Iris pigment epithelial cell (primary cell): Measurements from ENCODE around the gene C20orf204.
A peak's percentile ranks its signal among the peaks of the same experiment; 100 is the strongest.

Experiments used
- DNase-seq: peaks from one replicate; pipeline ENCODE4 v3.0.0-alpha.2; 2011; ENCODE audit warnings: low read depth

The C20orf204 gene

DNA sequence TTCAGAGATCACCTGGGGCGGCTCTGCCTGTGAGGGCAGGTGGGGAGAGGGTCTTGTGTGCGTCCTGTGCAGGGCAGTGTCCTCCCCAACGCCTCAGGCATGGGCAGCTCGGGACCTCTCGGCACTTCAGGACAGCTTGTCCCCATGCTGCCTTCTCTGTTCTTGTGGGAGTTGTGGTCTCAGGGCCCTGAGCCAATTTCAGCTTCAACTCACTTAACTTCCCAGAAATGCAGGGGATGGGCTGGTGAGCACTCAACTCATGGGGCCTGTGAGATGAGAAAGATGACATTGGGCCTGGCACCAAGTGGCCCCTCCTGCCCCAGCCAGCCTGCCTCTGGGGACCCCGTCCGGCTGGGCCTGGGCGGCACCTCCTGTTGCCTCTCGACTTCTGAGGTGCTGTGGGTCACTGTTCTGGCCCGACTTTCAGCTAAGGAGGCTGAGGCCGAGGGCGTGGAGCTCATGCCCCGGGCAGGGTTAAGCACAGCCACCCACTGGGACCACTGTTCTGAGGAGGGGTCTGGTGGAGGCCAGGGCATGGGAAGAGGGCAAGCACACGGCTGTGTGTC, 36.6 kb downstream of the C20orf204 start:
- DNase-seq = no peak

DNA sequence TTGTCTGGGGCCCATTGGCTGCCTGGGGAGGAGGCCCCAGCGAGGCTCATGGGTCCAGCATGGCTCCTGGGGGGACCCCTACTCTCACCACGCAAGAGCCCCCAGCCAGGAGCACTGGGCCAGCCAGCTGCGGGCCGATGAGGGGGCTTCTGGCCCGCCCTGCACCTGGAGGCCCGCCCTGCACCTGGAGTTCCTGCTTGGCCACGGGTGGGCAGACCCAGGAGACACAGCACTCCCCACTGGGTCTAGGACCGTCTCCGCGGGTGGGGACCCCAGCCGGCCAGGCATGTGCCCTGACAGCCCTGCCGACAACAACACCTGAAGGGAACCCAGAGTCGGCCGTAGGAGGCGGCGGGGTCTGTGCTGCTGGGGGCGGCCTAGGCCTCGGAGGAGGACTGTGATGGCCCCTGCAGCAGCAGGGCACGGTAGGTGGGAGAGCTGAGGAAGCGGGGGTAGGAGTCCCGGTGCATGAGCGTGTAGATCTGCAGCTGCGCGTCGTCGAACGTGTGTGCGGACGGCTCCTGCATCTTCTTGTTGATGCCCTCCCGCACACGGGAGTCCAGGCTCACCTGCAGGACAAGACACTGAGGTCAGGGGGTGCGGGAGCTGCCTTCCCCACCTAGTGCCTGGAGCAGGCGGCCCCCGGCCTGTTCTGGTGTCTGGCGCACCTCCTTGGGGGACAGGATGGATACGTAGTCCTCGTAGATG, 37.6 kb downstream of the C20orf204 start:
- no peak for DNase-seq

DNA sequence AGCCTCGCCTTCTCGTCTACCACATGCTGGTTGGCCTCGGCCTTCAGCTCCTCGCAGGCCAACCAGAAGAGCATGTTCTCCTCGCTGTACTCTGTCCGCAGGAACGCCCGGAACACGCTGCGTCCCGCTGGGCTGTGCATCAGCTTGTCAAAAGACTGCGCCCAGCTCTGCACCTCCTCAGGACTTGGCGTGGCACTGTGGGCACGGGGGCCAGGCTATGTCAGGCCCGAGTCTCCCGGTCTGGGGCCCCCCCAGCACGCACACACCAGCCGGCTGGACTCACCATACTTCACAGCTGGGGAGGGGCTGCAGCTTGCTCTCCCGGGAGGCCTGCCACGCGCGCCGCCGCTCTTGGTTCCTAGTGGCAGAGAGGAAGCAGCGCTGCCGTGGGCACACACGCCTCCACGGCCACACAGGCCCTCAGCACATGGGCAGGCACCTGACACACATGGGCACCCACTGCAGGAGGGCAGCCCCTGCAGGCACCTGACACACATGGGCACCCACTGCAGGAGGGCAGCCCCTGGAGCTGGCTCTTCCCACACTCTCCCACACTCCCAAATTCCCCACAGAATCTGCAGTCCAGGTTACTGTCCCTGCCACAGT, 38.3 kb downstream of the C20orf204 start:
- no peak for DNase-seq

DNA sequence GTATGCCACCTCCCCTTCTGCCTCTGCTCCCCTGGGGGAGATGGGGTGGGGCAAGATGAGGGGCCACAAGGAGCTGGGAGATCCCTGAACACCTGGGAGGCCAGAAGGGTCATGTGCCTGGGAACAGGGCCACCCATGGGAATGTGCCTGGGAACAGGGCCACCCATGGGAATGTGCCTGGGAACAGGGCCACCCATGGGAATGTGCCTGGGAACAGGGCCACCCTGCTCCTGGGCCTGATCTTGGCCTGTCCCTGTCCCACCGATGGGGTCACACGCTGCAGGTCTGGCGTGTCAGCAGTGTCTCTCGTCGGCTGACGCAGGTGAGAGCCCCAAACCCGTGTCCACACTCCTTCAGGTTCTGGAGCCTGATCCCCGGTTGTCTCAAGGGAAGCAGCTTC, 39.0 kb downstream of the C20orf204 start:
- no peak for DNase-seq

DNA sequence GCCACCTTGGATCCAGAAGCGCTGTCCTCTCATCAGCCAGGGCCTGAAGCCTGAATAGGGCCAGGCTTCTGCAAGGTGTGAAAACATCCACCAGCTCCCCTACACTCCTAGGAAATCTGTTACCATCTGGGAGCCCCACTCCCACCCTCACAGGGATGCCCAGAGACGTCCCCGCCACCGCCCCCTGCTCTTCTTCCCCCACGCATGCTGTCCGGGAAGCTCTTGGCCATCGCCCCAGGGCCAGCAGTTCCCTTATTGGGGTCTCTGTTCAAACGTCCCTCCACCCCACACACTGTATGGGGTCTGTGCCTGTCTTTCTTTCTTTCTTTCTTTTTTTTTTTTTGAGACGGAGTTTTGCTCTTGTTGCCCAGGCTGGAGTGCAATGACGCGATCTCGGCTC, 39.6 kb downstream of the C20orf204 start:
- DNase-seq = no peak

DNA sequence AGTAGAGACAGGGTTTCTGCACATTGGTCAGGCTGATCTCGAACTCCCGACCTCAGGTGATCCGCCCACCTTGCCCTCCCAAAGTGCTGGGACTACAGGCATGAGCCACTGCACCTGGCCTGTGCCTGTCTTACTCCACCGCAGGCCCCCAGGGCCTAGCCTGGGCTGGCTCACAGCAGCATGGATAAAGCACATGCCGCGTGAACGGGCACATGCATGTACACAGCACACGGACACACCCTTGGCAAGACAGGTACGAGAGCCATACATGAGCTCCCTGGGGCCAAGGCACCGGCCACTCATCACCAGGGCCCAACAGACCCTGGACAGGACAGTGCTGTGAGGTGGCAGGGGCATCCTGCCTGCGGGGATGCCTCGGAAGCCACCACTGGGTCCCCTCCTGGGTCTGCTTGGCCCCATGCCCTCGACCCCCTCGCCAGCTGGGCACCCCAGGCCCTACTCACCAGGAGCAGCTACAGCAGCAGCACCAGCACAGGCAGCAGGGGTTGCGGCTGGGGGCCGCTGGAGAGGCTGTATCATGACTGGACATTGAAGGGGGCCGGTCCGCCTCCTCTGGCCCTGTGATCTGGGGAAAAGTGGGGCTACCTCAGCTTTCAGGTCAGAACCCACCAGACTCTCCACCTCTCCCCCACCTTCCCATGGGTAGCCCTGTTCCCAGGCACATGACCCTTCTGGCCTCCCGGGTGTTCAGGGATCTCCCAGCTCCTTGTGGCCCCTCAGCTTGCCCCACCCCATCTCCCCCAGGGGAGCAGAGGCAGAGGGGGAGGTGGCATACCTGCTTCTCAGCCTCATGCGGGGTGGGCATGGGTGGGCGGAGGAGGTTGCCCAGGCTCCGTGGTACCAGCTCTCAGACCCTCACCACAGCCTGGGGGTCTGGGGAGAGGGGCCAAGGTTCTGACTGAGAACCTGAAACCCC, 40.3 kb downstream of the C20orf204 start:
- no peak for DNase-seq

DNA sequence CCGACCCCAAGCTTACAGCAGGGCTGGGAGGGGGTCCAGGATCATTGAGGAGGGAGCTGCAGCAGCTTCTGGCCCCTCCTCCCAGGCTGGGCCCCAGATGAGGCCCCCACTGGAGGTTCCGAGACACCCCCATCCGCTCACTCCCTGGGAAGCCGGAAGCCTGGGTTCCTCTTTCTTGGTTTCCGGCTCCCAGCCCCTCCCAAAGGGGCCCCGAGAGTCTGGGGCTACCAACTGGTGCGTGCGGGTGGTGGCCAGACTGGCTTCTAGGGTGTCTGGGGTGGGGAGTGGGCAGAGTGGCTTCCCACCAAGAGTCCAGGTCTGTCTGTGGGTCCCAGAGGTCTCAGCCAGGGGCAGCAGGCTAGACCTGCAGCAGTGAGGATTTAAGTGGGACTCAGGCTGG, 41.1 kb downstream of the C20orf204 start:
- no peak for DNase-seq

DNA sequence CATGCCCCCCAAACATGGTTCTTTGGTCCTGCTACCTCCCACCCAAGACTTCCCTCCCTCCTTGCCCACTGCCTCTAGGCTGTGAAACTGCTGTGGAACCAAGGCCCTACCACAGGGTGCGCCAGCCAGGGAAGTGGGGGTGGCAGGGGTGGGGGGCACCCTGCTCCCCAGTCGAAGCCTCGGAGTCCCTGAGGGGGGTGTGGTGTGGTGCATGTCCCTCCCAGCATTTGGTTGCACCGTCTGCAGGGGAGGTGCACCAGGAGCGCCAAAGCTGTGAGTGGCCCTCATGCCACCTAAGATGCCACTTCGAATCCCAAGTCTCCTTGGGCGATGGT, 41.5 kb downstream of the C20orf204 start:
- no peak for DNase-seq

DNA sequence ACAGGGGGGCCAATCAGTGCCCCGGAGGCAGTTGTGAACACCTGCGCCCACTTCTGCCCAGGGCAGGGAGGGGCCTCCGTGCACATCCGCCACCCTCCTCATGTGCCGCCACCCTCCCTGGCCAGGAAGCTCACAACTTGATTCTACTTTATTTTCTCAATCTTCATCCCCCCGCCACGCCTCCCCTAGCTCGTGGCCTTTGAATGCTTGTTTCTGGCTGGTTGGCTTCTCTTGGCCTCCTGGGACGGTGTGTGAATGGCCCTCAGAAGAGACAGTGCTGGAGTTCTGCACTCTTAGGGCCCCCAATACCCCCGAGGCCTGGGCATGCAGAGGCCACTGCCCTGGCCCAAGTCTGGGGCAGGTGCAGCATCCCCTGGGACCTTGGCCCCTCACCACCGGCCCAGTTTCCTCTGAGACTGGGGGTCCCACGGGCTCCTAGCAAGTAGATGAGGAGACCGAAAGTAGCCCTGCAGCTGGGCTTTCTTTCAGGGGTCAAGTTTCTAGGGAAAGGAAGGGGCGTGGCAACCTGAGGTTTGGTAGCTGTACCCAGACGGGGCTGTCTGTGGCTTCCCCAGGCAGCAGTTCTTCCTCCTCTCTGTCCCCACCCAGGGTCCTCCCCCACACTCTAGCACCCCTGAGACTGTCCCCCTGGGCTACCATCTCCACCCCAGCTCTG, 42.0 kb downstream of the C20orf204 start:
- no peak for DNase-seq

DNA sequence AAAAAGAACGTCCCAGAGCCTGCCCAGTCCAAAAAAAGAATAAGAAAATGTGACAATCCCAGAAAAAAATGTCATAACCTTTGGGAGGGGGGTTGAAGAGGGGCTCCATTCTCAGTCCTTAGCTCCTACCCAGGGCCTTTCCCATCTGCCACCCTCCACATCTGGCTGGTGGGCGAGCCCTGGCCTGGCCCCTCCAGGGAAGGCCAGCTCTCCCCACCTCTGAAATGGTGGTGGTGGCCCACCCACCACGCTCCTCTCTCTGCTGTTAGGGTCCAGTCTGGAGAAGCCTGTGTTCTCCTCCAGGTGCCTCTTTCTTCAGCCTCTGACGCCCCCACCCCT, 42.9 kb downstream of the C20orf204 start:
- no peak for DNase-seq

DNA sequence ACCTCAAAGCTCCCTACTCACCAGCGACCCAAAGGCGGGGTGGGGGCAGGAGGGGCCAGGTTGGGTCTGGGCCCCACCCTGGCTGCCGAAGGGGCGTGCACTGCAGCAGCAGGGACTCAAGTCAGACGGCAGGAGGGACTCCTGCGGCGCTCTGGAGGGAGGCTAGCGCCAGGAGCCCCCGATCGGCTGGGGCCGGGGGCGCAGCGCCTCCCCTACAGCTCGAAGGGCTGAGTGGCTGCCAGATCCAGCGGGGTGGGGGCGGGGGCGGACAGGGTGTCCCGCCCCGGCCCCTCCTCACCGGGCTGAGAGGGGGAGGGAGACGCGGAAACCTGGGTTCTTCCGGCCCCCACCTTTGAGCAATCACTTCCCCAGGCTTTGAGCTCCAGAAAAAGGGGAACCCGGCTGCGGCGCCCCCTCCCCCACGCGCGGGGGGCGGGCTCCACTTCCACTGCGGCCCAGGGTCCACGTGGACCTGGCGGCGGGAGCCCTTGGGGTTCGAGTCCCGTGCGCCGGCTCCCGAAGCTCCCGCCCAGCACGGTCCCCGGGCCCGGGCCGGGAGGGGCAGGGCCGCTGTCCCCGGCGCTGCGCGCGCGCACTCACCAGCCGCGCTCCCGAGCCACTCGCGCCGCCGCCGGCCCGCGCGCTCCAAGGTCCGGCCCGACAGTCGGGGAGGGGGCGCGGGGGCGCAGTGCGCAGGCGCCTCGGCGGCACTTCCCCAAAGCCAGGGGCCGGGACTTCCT, 43.5 kb downstream of the C20orf204 start, which contains the start of gene RGS19:
Gene RGS19, minus strand, starts transcription at position 246 of the 740 bp plus-strand sequence. CDS start 2,632 bp downstream, outside the sequence.
- peak; percentile 50 for DNase-seq

DNA sequence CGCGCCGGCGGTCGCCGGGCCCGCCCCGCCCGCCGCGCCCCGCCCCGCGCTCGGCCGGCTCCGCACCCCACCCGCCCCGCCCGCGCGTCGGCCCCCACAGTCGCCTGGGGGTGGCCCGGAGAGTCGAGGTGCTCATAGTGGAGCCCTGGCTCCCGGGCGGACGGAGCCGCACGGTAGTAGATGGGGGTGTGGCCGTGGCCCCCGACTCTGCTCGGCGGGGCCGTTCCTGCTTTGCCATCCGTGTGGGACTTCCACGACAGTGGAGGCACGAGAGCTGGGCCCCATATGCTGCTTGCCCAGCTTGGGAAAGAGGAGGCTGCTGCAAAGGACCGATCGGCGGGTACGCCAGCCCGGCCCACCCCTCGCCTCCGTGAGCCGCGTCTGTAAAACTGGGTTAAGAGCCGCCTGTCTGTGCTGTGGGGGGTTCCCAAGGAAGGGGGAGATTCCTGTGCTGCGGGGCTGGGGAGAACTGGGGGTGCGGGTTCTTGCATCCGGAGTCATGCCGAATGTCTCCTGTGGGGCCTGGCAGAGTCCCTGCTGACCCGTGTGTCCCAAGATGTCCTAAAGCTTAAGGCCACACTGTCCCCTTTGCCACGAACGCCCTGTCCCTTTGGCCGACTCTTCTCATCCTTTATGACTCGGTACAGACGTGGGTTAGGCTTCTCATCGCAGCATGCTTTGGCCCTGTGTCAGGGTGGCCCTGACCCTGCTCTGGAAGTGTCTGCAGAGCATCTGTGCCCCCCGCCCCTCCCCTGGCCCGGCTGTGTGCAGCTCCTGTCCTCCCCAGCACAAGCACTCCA, 44.2 kb downstream of the C20orf204 start, which contains the start of gene OPRL1:
Gene OPRL1, plus strand, starts transcription at position 70 of the 800 bp plus-strand sequence. CDS start 12,639 bp downstream, outside the sequence.
- peak; percentile 29 for DNase-seq

DNA sequence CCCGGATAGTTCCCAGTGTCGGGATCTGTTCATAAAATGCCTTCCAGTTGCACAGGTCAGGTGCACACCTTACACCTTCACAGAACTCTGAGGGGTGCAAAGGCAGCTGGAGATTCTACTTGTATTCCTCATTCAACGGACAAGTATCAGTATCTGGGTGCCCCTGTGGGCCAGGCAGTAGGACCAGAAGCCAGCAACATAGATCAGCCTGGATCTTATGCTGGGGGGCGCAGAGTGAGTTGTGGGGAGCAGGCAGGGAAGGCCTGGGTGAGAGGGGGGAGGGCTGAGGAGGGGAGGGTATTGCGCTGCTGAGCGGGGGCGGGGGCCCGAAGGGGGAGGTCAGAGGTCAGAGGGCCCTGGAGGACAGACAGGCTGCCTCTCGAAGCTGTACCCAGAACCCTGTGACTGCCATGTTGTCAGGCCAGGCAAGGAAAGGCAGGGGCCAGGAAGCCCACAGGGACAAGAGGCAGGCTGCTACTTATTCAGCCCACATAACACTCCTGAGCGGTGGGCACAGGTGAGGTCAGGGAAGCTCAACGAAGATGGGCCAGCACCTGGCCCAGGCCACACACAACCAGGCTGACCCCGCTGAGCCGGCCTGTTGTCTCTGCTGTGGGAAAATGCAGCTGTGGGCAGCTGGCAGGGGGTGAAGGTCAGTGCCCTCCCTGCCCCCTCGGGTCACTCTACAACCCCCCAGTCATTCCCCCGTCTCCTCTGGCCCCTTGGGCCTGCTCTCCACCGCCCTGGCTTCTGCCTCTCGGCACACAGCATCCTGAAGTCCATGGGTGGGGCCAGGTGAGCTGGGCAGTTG, 45.0 kb downstream of the C20orf204 start:
- no peak for DNase-seq

DNA sequence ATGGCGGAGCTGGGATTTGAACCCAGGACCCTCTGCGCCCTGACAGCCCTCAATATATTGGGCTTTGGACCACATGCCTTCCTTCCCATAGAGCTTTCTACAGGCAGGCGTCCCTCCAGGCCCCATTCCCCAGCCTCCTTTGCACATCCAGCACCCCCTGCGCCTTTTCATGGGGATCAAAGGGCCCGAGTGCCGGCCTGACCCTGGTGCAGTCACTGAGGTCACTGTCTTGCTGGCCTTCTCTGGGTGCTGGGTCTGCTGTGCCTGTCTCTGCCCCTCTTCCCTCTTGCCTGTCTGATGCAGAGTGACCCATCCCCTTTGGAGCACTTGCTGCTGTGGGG, 45.6 kb downstream of the C20orf204 start:
- no peak for DNase-seq

DNA sequence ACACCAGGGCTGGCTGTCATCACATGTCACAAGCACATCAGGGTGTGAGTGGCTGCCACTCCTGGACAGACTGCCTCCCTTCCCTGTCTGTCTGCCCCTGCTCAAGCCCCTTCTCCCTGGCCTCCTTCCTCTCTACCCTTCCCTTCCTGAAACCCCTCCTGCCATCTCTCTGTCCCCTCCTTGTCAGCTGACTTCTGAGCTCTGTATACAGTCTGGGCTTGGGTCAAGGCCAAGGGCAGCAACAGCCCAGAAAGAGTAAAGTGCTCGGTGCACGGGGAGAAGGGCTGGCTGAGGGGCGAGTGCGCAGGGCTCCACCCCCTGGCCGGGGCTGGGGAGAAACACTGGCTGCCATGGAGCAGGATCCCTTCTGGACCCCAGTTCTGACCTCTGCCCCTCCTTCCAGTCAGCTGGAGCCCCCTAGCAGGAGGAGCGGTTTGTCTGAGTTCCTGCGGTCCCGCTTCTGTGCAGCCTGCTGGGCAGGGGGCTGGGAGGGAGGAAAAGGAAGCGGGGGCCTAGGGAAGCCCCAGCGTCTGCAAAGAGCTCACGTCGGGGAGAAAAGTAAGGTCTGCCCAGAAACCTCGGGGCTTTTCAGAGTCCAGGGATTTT, 46.2 kb downstream of the C20orf204 start:
- DNase-seq = no peak

DNA sequence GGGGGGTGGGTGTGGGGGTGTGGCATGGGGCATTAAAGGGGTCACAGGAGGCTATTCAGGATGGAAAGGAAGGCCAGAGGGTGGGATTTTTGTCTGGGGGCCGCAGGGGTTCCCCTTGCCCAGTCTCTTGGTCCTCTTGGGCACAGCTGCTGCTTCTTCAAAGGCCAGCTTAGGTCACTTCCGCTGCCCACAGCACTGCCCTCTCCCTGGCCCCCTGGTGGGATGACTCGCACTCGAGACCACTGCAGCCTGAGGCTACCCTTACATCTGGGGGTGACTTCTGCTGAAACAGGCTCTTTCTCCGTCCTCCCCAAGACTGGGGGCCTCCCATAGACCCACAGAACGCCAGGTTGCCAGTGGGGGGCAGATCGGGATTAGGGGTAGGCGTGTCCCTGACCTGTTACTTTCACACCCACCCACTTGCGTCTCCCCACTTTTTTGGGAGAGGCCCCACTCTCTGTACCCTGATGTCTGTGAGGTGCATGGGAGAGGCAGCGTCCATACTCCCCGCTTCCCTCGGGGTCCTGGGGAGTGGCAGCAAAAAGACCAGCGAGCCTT, 46.9 kb downstream of the C20orf204 start:
- DNase-seq = no peak

DNA sequence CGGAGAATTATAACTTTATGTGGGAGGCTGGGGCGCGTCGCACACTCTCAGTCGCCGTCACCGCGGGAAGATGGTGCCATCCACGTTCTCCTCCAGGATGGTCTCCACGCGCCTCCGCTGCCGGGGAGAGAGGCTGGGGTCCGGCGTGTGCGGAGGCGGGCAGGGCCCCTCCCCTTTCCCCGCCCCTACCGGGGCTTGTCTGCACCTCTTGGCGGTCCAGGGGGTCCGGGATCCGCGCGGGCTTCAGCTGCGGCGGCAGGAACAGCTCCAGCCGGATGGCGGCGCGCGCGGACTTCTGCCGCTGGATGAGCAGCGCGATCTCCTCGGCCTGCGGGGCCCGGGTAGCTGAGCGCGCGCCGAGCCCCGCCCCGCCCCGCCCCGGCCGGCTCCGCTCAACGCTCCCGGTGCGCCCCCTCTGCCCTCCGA, 47.4 kb downstream of the C20orf204 start:
- DNase-seq = peak; percentile 84

DNA sequence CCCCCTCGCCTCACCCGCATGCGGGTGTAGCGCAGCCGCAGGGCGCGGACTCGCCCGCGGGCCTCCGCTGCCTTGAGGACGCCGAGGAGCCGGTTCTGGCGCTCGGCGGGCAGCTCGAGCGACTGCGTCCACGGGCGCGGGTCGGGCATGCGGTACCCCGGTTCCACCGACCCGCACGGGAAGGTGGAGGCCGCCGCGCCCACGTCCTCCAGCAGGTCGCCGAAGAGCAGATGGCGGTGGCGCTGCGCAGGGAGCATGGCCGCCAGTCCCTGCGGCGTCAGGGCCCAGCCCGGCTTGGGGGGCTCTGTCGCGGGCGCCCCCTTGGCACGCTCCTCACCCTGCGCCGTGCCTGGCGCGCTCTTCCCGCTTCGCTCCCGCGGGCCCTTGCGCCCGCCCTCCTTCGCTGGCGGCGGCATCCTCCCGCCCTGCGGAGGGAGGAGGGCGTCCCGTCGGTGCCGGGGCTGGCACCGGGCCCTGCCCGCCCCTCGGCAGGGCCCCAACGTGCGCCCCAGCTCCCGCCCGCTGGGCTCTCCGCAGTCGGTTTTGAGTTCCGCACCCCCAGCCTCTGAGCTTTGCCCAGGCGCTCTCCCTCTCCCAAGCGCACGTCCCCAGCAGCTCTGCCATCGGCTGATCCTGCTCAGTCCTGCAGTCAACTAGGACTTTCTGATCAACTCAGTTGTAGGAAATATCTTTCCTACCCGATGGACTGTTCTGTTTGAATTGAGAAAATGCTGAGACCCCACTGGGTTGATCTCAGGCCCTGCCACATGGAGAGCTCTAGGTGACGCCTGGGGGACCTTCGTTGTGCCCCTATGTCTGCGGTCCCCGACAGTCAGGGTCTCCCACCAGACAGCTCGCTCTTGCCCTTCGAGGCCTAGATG, 48.1 kb downstream of the C20orf204 start, which contains the start of gene LKAAEAR1:
Gene LKAAEAR1, minus strand, starts transcription at position 595 of the 881 bp plus-strand sequence. Its CDS starts 179 bp downstream, at position 416.
- DNase-seq = no peak
